ENCODE measurements around the gene TMEM169.

DNA sequence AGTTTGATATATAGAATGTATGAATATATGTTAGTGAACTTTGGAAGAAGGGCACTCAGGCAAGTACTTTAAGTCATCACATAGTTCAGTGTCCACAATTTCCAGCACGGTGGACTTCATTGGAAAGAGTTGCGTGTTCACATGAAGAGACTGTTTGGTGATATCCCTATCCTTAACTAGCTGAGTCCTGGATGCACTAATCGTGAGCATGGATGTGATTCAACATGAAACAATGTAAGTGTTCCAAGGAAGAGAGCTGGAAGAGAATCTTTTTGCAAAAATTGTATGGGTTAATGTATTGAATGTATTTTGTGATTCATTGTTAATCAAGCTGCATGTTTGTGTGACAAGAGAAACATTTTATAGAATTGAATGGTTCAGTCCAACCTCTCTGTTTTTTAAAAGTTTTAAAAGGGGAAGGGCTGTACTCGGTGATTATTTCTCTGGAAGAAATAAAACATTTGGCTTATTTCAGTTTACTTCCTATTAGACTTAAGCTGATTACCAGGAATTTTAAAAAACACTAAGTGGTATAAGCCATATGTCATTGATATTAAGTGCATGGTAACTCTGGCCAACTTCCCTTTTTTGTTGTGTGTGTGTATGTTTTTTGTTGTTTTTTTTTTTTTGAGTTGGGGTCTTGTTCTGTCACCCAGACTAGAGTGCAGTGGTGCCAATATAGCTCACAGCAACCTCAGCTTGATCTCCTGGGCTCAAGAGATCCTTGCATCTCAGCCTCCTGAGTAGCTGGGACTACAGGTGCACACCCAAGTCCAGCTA lies 36.0 kb downstream of the TMEM169 start:
- TF ChIP-seq CTCF (IDR thresholded peaks at IDR 0.05; ENCODE audit: insufficient read depth, low read length): no peak
- no peak for TF ChIP-seq GABPA (IDR thresholded peaks at IDR 0.05; ENCODE audit: low read depth)

Measured in HL-60 (cell line).